OCI-LY3 (cell line): ENCODE results near the gene NLGN2.

Experiments
- CTCF ChIP-seq: fragments of 200-600, 300-600 bp; sonication (generic); IDR thresholded peaks from 2 replicates; pipeline ENCODE4 v1.5.1; 2014; ENCODE audit warnings: antibody characterized with exemption, low read length, low read depth
- EZH2phosphoT487 ChIP-seq: fragments of 200-600 bp; shearing (Covaris generic); IDR thresholded peaks from 2 replicates; pipeline ENCODE4 v1.6.1; 2018; ENCODE audit warnings: antibody characterized with exemption, mixed run types, low read depth

GRCh38 chr17:7404737-7405349 lies 2.8 kb upstream of the NLGN2 start:
- TF ChIP-seq CTCF (no peak), EZH2phosphoT487 (no peak)
